PC-3 (cell line): ENCODE results near the gene AFF1.

Experiments used
- CTCF ChIP-seq: fragments of 300-600 bp; sonication (generic); conservative IDR thresholded peaks from 2 replicates; pipeline ENCODE4 v1.5.1; 2017; ENCODE audit warnings: antibody characterized with exemption, low read depth, mild to moderate bottlenecking, low read length
- EZH2 ChIP-seq: fragments of 300-600 bp; sonication (generic); IDR thresholded peaks from one replicate; pipeline ENCODE4 v1.6.1; 2017; ENCODE audit warnings: antibody characterized with exemption, mild to moderate bottlenecking, low read length; ENCODE audit not compliant: unreplicated experiment
- EZH2phosphoT487 ChIP-seq: fragments of 300-600 bp; sonication (generic); IDR thresholded peaks from 2 replicates; pipeline ENCODE4 v1.6.1; 2018; ENCODE audit warnings: mild to moderate bottlenecking, antibody characterized with exemption, low read length, borderline replicate concordance

- no peak for TF ChIP-seq EZH2
- TF ChIP-seq CTCF = no peak
- no peak for TF ChIP-seq EZH2phosphoT487
Measured at GRCh38 chr4:87047281-87047798, 112.5 kb downstream of the AFF1 start.
